Fibroblast of the aortic adventitia (primary cell): ENCODE results near the gene C7orf57. TPM values are rescaled to one million over a fixed set of nuclear protein-coding genes. Genes with fewer than 3 reads are reported as not detected.

Experiments used
- DNase-seq: peaks from one replicate; pipeline ENCODE4 v3.0.0-alpha.2; 2010; ENCODE audit warnings: low read depth
- H3K4me3 ChIP-seq: 2 replicates; pipeline ENCODE4 v1.5.1; 2011; ENCODE audit warnings: low read depth, mild to moderate bottlenecking, control low read depth, low read length, moderate library complexity
- CTCF ChIP-seq: IDR thresholded peaks from 2 replicates; pipeline ENCODE4 v1.5.1; 2011; ENCODE audit warnings: mild to moderate bottlenecking, low read length, control low read depth, inconsistent platforms; ENCODE audit not compliant: insufficient read depth
- total RNA-seq: library from RNA; depleted of rRNA; stranded (reverse); fragments of >200 nt; gene quantifications from 2 replicates; pipeline ENCODE4 v1.2.3, GENCODE V29; 2012; ENCODE audit warnings: low replicate concordance

Gene C7orf57
- total RNA-seq, 1 donor, result 0.09 TPM

- DNase-seq, result no peak
- no peak for TF ChIP-seq CTCF
- no peak overlapping the region for H3K4me3 ChIP-seq
Measured at GRCh38 chr7:48033922-48034321, 1.4 kb upstream of the C7orf57 start.

GRCh38 chr7:48035967-48036478, 680 bp downstream of the C7orf57 start:
- no peak for TF ChIP-seq CTCF
- peak; percentile 21 for DNase-seq
- H3K4me3 ChIP-seq, result peak overlapping the region; percentile 65

- no peak for TF ChIP-seq CTCF
- DNase-seq, result no peak
- no peak overlapping the region for H3K4me3 ChIP-seq
Measured at GRCh38 chr7:48038815-48039506, 3.6 kb downstream of the C7orf57 start.

- no peak for TF ChIP-seq CTCF
- DNase-seq, result no peak
- H3K4me3 ChIP-seq, result no peak overlapping the region
Measured at GRCh38 chr7:48040944-48041652, 5.8 kb downstream of the C7orf57 start.

- TF ChIP-seq CTCF, result no peak
- H3K4me3 ChIP-seq, result no peak overlapping the region
- peak; percentile 11 for DNase-seq
Measured at GRCh38 chr7:48041653-48041970, 6.3 kb downstream of the C7orf57 start.

- DNase-seq, result peak; percentile 30
- no peak overlapping the region for H3K4me3 ChIP-seq
Measured at GRCh38 chr7:48042216-48042615, 6.9 kb downstream of the C7orf57 start.

More at GRCh38 chr7:48042216-48042615, 6.9 kb downstream of the C7orf57 start:
- TF ChIP-seq CTCF, result no peak
